Measurements from ENCODE around the gene PLEKHA6.
"Not testable (repeated sequence)": the region's sequence is repeated elsewhere in the genome, so short reads cannot be mapped to it uniquely, and the experiment has no call there.

The PLEKHA6 gene

DNA sequence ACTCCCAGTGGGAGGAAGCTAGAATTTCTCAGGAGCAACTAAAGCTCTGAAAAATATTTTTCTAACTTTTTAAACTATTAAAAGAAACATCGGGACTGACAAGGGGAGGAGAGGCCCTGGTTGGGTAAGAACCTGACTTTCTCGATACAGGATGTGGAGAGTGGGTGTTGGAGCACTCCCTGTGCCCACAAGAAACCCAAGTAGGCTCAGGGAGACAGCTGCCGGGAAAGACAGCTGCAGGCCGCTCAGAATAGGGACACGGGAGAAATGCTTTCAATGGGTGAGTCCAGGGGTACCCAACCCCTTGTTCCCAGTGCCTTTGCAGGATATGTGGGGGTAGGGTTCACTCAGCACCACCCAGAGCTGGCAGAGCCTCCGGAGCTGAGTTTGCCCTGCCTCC lies 43.6 kb downstream of the PLEKHA6 start:
- no peak for DNase-seq (ENCODE audit: low read depth in 2 of 2)

DNA sequence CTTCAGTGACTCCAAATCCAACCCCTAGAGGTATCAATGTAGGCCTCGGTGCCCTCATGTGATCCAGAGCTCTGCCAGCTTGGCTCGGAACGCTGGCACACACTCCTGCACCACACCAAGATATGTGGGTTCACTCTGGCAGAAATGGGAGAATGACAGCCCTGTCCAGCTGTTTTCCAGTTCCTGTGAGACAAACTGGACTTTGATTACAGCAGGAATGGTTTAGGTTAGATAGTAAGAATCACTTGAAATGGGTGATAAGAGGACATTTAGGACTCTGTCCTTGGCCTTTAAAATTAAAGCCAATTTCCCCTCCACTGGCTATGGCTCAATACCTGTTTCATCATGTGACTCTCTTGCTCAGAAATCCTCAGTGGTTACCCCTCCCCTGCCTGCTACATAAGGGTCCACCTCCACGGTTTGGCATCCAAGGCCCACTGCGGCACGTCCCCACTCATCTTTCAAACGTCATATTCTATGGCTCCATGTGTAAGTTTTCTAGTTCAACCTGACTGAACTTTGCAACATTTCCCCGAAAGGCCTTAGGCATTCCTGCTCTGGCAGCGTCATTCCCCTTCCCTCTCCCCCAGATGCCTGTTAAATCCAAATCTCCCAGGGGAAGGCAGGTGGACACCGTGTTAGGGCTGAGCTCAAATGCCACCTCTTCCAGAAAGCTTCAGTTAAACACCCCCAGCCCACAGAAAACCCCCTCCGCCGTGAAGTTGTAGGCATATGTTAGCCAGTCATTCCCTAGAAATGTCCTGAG lies 44.7 kb downstream of the PLEKHA6 start:
- DNase-seq (ENCODE audit: low read depth in 2 of 2): no peak

GRCh38 chr1:204314171-204314892 lies 45.4 kb downstream of the PLEKHA6 start:
- no peak for DNase-seq (ENCODE audit: low read depth in 2 of 2)

GRCh38 chr1:204313675-204314074 lies 46.1 kb downstream of the PLEKHA6 start:
- DNase-seq (ENCODE audit: low read depth in 2 of 2): no peak

DNA sequence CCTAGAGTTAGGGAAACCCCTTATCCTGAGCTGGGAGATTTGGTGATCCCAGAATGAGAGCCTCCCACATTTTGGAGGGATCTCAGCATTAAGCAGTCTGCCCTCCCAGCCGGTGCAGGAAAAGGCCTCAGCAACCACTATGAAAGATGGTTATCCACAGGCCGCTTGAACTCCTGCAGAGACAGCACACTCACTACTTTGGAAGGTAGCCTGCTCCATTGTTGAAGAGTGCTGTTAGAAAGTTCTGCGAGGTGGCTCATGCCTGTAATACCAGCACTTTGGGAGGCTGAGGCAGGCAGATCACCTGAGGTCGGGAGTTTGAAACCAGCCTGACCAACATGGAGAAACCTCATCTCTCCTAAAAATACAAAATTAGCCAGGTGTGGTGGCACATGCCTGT lies 48.8 kb downstream of the PLEKHA6 start:
- DNase-seq (ENCODE audit: low read depth in 2 of 2): not testable (repeated sequence)

- no peak for DNase-seq (ENCODE audit: low read depth in 2 of 2)
Measured at GRCh38 chr1:204308023-204308628, 51.6 kb downstream of the PLEKHA6 start.

DNA sequence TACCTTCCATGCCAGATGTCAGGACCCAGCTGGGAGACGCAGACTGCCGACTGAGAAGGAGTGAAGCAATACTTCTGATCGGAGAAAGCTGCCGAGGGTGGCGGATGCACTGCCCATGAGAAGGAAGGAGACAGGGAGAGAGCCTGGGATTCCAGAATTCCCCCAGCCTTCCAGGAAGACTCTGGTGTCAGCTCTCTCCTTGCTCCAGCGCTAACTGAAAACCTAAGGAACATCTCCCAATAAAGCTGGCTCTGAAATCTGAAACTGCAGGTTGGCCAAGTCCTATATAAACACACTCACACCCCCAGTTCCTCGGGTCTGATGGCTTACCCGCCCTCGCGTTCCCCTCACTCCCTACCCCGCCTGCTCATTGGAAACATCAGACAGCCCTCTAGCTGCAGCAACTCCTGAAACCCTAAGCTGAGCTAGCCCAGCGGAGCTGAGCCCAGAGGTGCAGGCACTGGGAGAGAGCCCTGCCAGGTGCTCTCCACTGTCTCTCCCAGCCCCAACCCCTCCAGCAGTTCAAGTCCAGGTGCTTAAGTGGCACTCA lies 52.3 kb downstream of the PLEKHA6 start:
- no peak for DNase-seq (ENCODE audit: low read depth in 2 of 2)

DNA sequence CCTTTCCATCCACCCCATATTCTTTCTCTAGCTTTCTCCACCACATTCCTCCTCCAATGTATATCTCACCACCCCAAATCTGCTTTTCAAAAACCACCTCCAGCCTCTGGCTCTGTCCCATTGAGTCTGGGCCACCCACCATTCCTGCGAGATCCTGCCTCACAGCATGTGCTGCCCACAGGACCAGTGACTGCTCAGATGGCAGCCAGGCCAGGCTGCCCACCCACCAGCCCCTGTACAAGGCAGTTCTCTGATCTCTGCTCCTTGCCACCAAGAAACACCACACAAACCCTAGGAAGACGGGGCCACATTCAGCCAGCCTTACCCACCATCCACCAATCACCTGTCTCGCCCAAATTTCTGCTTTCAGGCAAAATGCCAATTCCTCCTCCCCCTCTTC lies 53.7 kb downstream of the PLEKHA6 start:
- DNase-seq (ENCODE audit: low read depth in 2 of 2): no peak

DNA sequence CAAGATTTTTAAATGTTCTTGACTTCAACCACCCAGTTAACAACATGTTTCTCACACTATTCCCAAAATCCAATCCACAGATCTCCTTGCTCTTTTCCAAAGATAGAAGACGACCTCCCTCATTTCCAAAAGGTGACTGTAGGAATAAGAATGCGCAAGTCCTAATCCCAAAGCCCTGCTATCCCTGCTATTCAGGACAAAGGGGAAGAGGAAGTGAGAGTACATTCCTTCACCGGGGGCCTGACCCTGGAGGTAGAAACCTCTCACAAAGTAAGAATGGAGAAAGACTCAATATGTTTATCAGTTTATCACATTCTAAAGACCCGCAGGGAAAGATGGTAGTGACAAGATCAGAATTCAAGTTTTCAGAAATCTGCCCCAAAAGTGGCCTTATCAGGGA lies 55.7 kb downstream of the PLEKHA6 start:
- no peak for DNase-seq (ENCODE audit: low read depth in 2 of 2)

DNA sequence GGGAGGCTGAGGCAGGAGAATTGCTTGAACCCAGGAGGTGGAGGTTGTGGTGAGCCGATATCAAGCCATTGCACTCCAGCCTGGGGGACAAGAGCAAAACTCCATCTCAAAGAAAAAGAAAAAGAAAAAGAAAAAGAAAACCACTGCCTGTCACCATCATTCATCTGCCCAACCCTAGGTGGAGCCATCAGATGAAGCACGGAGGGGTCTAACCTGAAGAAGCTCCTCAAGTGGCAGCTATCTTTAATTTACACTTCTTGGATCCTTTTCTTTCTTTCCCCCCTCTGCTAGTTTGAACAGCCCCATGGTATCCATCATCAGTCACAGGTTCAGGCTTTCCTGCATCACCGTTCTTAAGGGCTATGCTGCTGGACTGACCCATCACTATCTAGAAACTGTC lies 57.0 kb downstream of the PLEKHA6 start:
- no peak for DNase-seq (ENCODE audit: low read depth in 2 of 2)

DNA sequence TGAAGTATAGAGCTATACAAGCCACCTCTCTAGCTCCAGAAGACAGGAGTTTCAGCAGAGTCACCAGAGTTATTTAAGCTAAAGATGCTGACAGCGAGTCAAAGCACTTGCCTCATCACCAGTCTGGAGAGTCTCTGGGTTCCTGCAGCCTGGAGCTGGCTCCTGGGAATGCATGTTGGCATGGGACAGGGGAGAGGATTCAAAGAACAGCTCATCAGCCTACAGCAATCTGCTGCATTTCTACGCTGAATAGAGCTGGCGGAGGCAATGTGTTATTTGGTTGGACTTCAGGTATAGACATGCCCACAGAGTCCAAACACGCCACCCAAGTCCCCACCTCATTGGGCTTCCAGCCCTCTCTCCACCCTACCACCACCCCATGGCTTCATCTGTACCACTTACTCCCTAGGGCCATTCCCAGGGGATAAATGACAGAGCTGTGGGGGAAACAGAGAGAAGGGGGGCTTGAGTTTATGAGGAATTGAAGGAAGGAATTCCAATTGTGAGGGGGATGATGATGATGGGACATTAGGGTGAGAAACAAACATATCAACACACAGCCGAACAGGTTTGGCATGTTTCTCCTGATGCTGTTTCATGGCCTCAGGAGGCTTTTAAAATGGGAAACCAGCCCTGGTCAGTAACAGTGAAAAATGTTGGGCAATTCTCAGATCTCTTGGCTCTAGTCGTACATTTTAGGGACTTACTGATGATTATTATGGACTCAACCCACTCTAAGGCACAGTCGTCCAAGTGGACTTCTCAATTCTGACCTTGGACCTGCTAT lies 58.4 kb downstream of the PLEKHA6 start:
- DNase-seq (ENCODE audit: low read depth in 2 of 2): no peak

GRCh38 chr1:204299814-204300365 lies 59.8 kb downstream of the PLEKHA6 start:
- no peak for DNase-seq (ENCODE audit: low read depth in 2 of 2)

DNA sequence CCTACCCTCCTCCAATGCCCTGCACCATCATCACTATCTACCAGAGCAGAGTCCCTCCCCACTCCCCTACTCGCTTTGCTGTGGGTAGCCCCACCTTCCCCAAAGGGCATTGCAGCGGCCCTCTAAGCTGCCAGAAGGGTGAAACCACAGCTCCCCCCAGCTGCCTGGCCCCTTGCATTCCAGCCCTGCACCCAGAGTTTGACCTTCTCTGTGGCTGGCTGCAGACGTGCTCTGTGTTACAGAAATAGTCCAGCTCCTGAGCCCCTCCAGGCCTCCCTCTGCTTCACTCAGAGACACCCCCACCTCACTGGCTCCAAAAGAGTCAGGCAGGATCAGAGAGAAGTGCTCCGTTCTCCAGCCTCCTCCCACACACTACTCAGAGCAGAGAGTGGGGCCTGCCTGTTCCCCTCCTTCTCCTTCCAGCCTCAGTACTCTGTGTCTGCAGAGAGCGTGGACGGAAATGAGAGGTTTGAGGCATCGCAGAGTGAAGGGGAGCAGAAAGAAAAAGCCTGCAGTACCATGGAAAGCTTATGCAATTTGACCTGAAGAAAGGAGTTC lies 63.2 kb downstream of the PLEKHA6 start:
- DNase-seq (ENCODE audit: low read depth in 2 of 2): no peak

DNA sequence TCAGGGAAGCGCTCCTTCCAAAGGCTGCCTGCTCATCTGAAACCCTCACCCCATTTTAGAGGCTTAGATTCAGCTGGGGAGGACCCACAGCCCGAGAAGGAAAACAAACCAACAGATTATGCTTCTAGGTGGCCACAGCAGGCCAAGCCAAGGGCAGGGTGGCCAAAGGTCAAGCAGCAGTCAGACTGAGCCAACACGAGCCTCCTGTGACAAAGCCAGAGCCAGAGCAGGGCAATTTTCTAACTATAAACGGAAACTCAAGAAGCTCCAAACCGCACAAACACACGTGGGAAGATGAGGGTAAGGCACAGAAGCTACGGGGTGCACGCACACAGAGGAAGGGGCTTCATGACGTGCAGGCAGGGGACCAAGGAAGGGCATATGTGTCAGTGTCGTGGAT lies 64.1 kb downstream of the PLEKHA6 start:
- no peak for DNase-seq (ENCODE audit: low read depth in 2 of 2)

- no peak for DNase-seq (ENCODE audit: low read depth in 2 of 2)
Measured at GRCh38 chr1:204294357-204294756, 65.4 kb downstream of the PLEKHA6 start.

GRCh38 chr1:204293605-204294337 lies 66.0 kb downstream of the PLEKHA6 start:
- DNase-seq (ENCODE audit: low read depth in 2 of 2): no peak

DNA sequence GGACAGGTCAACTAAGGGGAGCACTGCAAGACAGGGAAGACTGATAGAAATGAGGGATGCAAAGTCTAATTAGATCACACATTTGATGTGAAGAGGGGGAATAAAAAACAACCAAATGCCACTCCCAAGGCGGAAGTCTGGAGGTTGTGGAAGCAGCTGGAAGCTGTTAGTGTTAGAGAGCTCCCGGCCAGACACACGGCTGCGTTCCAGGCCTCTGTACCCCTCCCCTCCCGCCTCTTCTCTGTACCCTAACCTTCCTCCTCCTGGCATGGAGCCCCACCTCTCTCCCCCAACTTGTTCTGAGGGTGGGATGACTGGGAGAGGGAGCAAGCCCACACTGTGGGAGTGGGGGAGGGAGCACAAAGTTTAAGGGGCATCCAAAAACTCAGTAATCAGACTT lies 67.0 kb downstream of the PLEKHA6 start:
- no peak for DNase-seq (ENCODE audit: low read depth in 2 of 2)

GRCh38 chr1:204289280-204289679 lies 70.4 kb downstream of the PLEKHA6 start:
- no peak for DNase-seq (ENCODE audit: low read depth in 2 of 2)

DNA sequence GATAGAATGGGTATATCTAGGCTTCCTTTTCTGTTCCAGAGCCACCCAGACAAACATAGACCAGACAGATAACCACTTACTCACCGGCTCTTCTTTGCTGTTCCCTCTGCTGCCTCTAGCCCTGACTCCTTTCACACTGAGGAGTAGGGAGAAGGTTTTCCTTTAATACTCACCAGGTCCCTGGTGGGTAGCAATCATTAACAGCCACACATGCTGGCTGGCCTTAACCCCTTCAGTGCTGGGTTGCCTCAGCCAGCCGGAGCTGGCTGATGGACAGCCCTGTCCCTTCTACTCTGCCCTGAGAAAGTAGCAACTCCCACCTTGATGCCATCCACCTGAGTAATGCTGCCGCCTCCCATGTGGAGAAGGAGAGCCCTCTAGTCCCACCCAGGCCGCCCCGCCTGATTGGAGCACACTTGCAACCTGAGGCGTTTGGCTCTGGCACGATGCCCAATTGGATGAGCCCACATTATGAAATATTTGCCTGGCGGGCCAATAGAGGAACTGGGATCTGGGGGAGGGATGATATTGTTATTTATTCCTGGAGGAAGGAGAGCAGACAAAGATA lies 71.6 kb downstream of the PLEKHA6 start:
- no peak for DNase-seq (ENCODE audit: low read depth in 2 of 2)

- DNase-seq (ENCODE audit: low read depth in 2 of 2): no peak
Measured at GRCh38 chr1:204287466-204287891, 72.2 kb downstream of the PLEKHA6 start.

Measured in activated CD4-positive, alpha-beta T cell treated with anti-CD3 and anti-CD28 coated beads for 24 hours (primary cell).